B cell (primary cell): Measurements from ENCODE around the gene TXN. TPM values are rescaled to one million over a fixed set of nuclear protein-coding genes. Genes with fewer than 3 reads are reported as not detected.

Experiments used
- ATAC-seq: fragments of 200-7000 bp; cut with Tn5 transposase; one replicate; pipeline ENCODE4 v1.10.0; 2021; ENCODE audit warnings: low read depth, mild to moderate bottlenecking, moderate number of reproducible peaks, moderate library complexity
- CTCF ChIA-PET: fragments of 350-600 bp; sonication (Branson Sonifier 250); formaldehyde crosslinking; loops from one replicate; lab custom pipeline; 2021; ENCODE audit warnings: antibody characterized with exemption, inconsistent platforms; lab: Charles Lee
- POLR2A ChIA-PET: fragments of 350-600 bp; sonication (Branson Sonifier 250); formaldehyde crosslinking; loops from one replicate; lab custom pipeline; 2021; ENCODE audit warnings: antibody characterized with exemption; lab: Charles Lee
- DNase-seq: peaks from one replicate; pipeline ENCODE4 v3.0.0; 2013
- H2AFZ ChIP-seq: 2 replicates; pipeline ENCODE4 v1.6.1; 2012; ENCODE audit warnings: mild to moderate bottlenecking, low read depth, low read length; ENCODE audit not compliant: insufficient read depth, poor library complexity, severe bottlenecking
- H3K27ac ChIP-seq, 2 donors: 1 replicate in 1 of 2; 2 replicates in 1 of 2; pipeline ENCODE4 v1.5.1; 2012 to 2013; ENCODE audit warnings: low read length in 2 of 2, mild to moderate bottlenecking in 2 of 2, moderate library complexity in 1 of 2
- H3K27me3 ChIP-seq, 4 experiments: fragments of 200-600 bp in 1 of 4; sonication (generic) in 1 of 4; replicated peaks in 1 of 4; 1 replicate in 2 of 4; 2 replicates in 2 of 4; pipeline versions ENCODE4 v1.6.1 to v1.7.0; 2013 to 2016; ENCODE audit warnings: low read length in 3 of 4, mild to moderate bottlenecking in 2 of 4, mixed read lengths in 1 of 4, moderate library complexity in 1 of 4; ENCODE audit not compliant: insufficient read depth in 4 of 4, control insufficient read depth in 3 of 4; ENCODE audit errors: control extremely low read depth in 1 of 4
- H3K36me3 ChIP-seq, 2 experiments: replicated peaks in 1 of 2; 1 replicate in 1 of 2; 2 replicates in 1 of 2; pipeline versions ENCODE4 v1.6.1 to v1.7.1; 2013; ENCODE audit warnings: low read length in 1 of 2; ENCODE audit not compliant: insufficient read depth in 2 of 2, control insufficient read depth in 1 of 2; ENCODE audit errors: control extremely low read depth in 1 of 2, extremely low read depth in 1 of 2
- H3K4me1 ChIP-seq, 2 donors: fragments of 200-600 bp in 1 of 2; sonication (generic) in 1 of 2; 1 replicate in 1 of 2; 2 replicates in 1 of 2; pipeline versions ENCODE4 v1.5.1 to v1.6.1; 2013 to 2017; ENCODE audit warnings: low read length in 2 of 2; ENCODE audit not compliant: control insufficient read depth in 2 of 2, insufficient read depth in 2 of 2
- H3K4me2 ChIP-seq: replicated peaks from 2 replicates; pipeline ENCODE3; 2012; ENCODE audit warnings: mild to moderate bottlenecking, low read depth, low read length; ENCODE audit not compliant: poor library complexity, severe bottlenecking
- H3K4me3 ChIP-seq, 5 experiments: fragments of 200-600 bp in 1 of 5; sonication (generic) in 1 of 5; 1 replicate in 3 of 5; 2 replicates in 2 of 5; pipeline versions ENCODE4 v1.5.1 to v1.7.0; 2011 to 2016; ENCODE audit warnings: low read length in 4 of 5, mild to moderate bottlenecking in 4 of 5, low read depth in 2 of 5, control low read depth in 1 of 5, moderate library complexity in 1 of 5; ENCODE audit not compliant: insufficient read depth in 1 of 5; ENCODE audit errors: control extremely low read depth in 1 of 5, extremely low read depth in 1 of 5
- H3K79me2 ChIP-seq: fragments of 200-600 bp; sonication (generic); one replicate; pipeline ENCODE4 v1.6.0; 2016; ENCODE audit warnings: low read length; ENCODE audit not compliant: control insufficient read depth, insufficient read depth
- H3K9ac ChIP-seq: fragments of 200-600 bp; sonication (generic); 2 replicates; pipeline ENCODE4 v1.6.1; 2017; ENCODE audit warnings: mild to moderate bottlenecking, low read length, moderate library complexity
- H3K9me3 ChIP-seq, 3 donors: one replicate each; pipeline versions ENCODE4 v1.6.1 to v1.7.1; 2013; ENCODE audit warnings: low read length in 2 of 3; ENCODE audit not compliant: control insufficient read depth in 2 of 3, insufficient read depth in 1 of 3; ENCODE audit errors: control extremely low read depth in 1 of 3
- H4K20me1 ChIP-seq: 2 replicates; pipeline ENCODE4 v1.6.0; 2012; ENCODE audit warnings: mild to moderate bottlenecking, low read length; ENCODE audit not compliant: insufficient read depth, control insufficient read depth, poor library complexity, severe bottlenecking
- H3K27ac Mint-ChIP-seq: one replicate; pipeline ENCODE4 v1.8.0; 2021; ENCODE audit warnings: mixed read lengths
- H3K27me3 Mint-ChIP-seq: one replicate; pipeline ENCODE4 v1.8.0; 2021; ENCODE audit warnings: mixed read lengths
- H3K4me1 Mint-ChIP-seq: one replicate; pipeline ENCODE4 v1.8.0; 2021; ENCODE audit warnings: mixed read lengths
- H3K4me3 Mint-ChIP-seq: one replicate; pipeline ENCODE4 v1.8.0; 2021; ENCODE audit warnings: mixed read lengths
- H3K9me3 Mint-ChIP-seq: one replicate; pipeline ENCODE4 v1.8.0; 2022; ENCODE audit warnings: mixed read lengths; ENCODE audit not compliant: insufficient read depth
- CTCF ChIP-seq: fragments of 200-600 bp; IDR thresholded peaks from one replicate; pipeline ENCODE4 v1.8.0; 2022; ENCODE audit warnings: antibody characterized with exemption, mild to moderate bottlenecking
- EZH2 ChIP-seq: IDR thresholded peaks from 2 replicates; pipeline ENCODE4 v1.6.1; 2012; ENCODE audit warnings: borderline replicate concordance, low read depth, mild to moderate bottlenecking, moderate library complexity, low read length; ENCODE audit not compliant: insufficient read depth, poor library complexity, severe bottlenecking
- WGBS: methylation state at CpG from one replicate; pipeline ENCODE4 v1.1.5; 2013; ENCODE audit warnings: missing lambda C conversion rate; ENCODE audit not compliant: insufficient coverage; 5-methylcytosine and 5-hydroxymethylcytosine counted together
- intact Hi-C: fragments of 100-400 bp; cut with micrococcal nuclease; formaldehyde crosslinking; loops from one replicate; pipeline ENCODE4 v1.10.0; 2022
- polyA plus RNA-seq: library from polyadenylated mRNA; depleted of rRNA; stranded (reverse); fragments of >200 nt; gene quantifications from 2 replicates; pipeline ENCODE4 v1.2.3, GENCODE V29; 2012
- total RNA-seq, 2 donors: library from RNA; stranded (reverse); fragments of 120-200 nt in 1 of 2; gene quantifications; 1 replicate in 1 of 2; 2 replicates in 1 of 2; pipeline versions ENCODE4 v1.2.3 to v1.2.4, GENCODE V29; 2013 to 2022

Gene TXN
- total and polyA plus RNA-seq, 2 donors (not counting 1 experiment from before 2014, with no cell fraction given): 20.2 to 29.0 TPM

GRCh38 chr9:110266795-110267194, 10.5 kb upstream of the TXN start:
- TF ChIP-seq CTCF (no peak), EZH2 (no peak)
- Mint-ChIP-seq H3K4me1 (no peaks in the 10 kb centered on the region), H3K27ac (no peak overlapping the region), H3K4me3 (no peak overlapping the region), H3K27me3 (peaks cover 7% of the 10 kb centered on the region), H3K9me3 (no peaks in the 10 kb centered on the region)
- no peaks in the 10 kb centered on the region for H3K36me3 ChIP-seq
- H3K4me2 ChIP-seq: no peak overlapping the region
- H4K20me1 ChIP-seq: no peaks in the 10 kb centered on the region
- DNase-seq (no peak), ATAC-seq (no peak)
- no peaks in the 10 kb centered on the region for H3K27me3 ChIP-seq
- no peaks in the 10 kb centered on the region for H3K9me3 ChIP-seq
- no peak overlapping the region for H2AFZ ChIP-seq
- no peak overlapping the region for H3K27ac ChIP-seq
- intact Hi-C loops: no loop called here
- CTCF ChIA-PET: no interaction called here
- H3K4me3 ChIP-seq: no peak overlapping the region
- POLR2A ChIA-PET: no interaction called here
- no peaks in the 10 kb centered on the region for H3K79me2 ChIP-seq
- H3K4me1 ChIP-seq: no peaks in the 10 kb centered on the region
- H3K9ac ChIP-seq: no peak overlapping the region
- WGBS: no CpG with 5 or more reads among the region's 1 CpG

GRCh38 chr9:110261632-110262031, 5.3 kb upstream of the TXN start:
- Histone ChIP-seq H3K4me3 (no peak overlapping the region), H3K9ac (no peak overlapping the region), H3K9me3 (no peaks in the 10 kb centered on the region), H3K27me3 (no peaks in the 10 kb centered on the region), H2AFZ (no peak overlapping the region), H3K4me2 (no peak overlapping the region), H3K36me3 (no peaks in the 10 kb centered on the region), H3K4me1 (peaks cover 5 to 10% of the 10 kb centered on the region in 2 donors), H3K79me2 (no peaks in the 10 kb centered on the region), H4K20me1 (no peaks in the 10 kb centered on the region), H3K27ac (no peak overlapping the region)
- ChIA-PET POLR2A (no interaction called here), CTCF (no interaction called here)
- WGBS: no CpG with 5 or more reads among the region's 5 CpGs
- intact Hi-C loops: no loop called here
- DNase-seq (no peak), ATAC-seq (no peak)
- TF ChIP-seq CTCF: no peak
- TF ChIP-seq EZH2: no peak
- Mint-ChIP-seq H3K9me3 (no peaks in the 10 kb centered on the region), H3K27me3 (peaks cover 7% of the 10 kb centered on the region), H3K4me3 (no peak overlapping the region), H3K27ac (no peak overlapping the region), H3K4me1 (peaks cover 11% of the 10 kb centered on the region)
